HEK293 (cell line): ENCODE measurements around the gene STN1.
A peak's percentile ranks its signal among the peaks of the same experiment; 100 is the strongest.

Experiments
- ATF2 ChIP-seq: fragments of 450-650 bp; formaldehyde crosslinking; IDR thresholded peaks from 2 replicates; pipeline ENCODE4 v1.5.1; 2016; ENCODE audit warnings: missing biosample characterization, missing genetic modification characterization, low read depth
- GLIS1 ChIP-seq: fragments of 450-650 bp; formaldehyde crosslinking; IDR thresholded peaks from 2 replicates; pipeline ENCODE4 v1.5.1; 2016; ENCODE audit warnings: missing biosample characterization, missing genetic modification characterization
- HOXD13 ChIP-seq: sonication (generic); formaldehyde crosslinking; IDR thresholded peaks from 2 replicates; pipeline ENCODE4 v1.8.0; 2022; ENCODE audit warnings: missing genetic modification reagents, borderline replicate concordance
- KLF16 ChIP-seq: fragments of 450-650 bp; formaldehyde crosslinking; IDR thresholded peaks from 2 replicates; pipeline ENCODE4 v1.5.1; 2017; ENCODE audit warnings: missing biosample characterization, missing genetic modification characterization
- KLF7 ChIP-seq: fragments of 450-650 bp; formaldehyde crosslinking; IDR thresholded peaks from 2 replicates; pipeline ENCODE4 v1.5.1; 2016; ENCODE audit warnings: missing biosample characterization, missing genetic modification characterization, borderline replicate concordance
- KLF9 ChIP-seq: fragments of 450-650 bp; formaldehyde crosslinking; IDR thresholded peaks from 2 replicates; pipeline ENCODE4 v1.5.1; 2016; ENCODE audit warnings: missing biosample characterization, missing genetic modification characterization, low read depth
- OVOL3 ChIP-seq: fragments of 450-650 bp; formaldehyde crosslinking; IDR thresholded peaks from 2 replicates; pipeline ENCODE4 v1.5.1; 2016; ENCODE audit warnings: missing biosample characterization, missing genetic modification characterization
- PRDM6 ChIP-seq: fragments of 450-650 bp; formaldehyde crosslinking; IDR thresholded peaks from 2 replicates; pipeline ENCODE4 v1.5.1; 2017; ENCODE audit warnings: missing biosample characterization, missing genetic modification characterization
- SALL2 ChIP-seq: fragments of 450-650 bp; formaldehyde crosslinking; IDR thresholded peaks from 2 replicates; pipeline ENCODE4 v1.5.0; 2017; ENCODE audit warnings: missing biosample characterization, mild to moderate bottlenecking, missing genetic modification characterization, borderline replicate concordance
- SP3 ChIP-seq: fragments of 450-650 bp; formaldehyde crosslinking; IDR thresholded peaks from 2 replicates; pipeline ENCODE4 v1.5.1; 2016; ENCODE audit warnings: missing biosample characterization, missing genetic modification characterization
- YY2 ChIP-seq: fragments of 450-650 bp; formaldehyde crosslinking; IDR thresholded peaks from 2 replicates; pipeline ENCODE4 v1.5.1; 2016; ENCODE audit warnings: missing biosample characterization, missing genetic modification characterization
- ZFP41 ChIP-seq: fragments of 450-650 bp; formaldehyde crosslinking; IDR thresholded peaks from 2 replicates; pipeline ENCODE4 v1.5.1; 2016; ENCODE audit warnings: missing biosample characterization, missing genetic modification characterization, borderline replicate concordance
- ZNF114 ChIP-seq: fragments of 450-650 bp; formaldehyde crosslinking; IDR thresholded peaks from 2 replicates; pipeline ENCODE4 v1.5.0; 2017; ENCODE audit warnings: missing biosample characterization, missing genetic modification characterization
- ZNF121 ChIP-seq: fragments of 450-650 bp; formaldehyde crosslinking; IDR thresholded peaks from 2 replicates; pipeline ENCODE4 v1.5.1; 2016; ENCODE audit warnings: missing biosample characterization, missing genetic modification characterization
- ZNF157 ChIP-seq: fragments of 450-650 bp; formaldehyde crosslinking; IDR thresholded peaks from 2 replicates; pipeline ENCODE4 v1.5.1; 2016; ENCODE audit warnings: missing biosample characterization, missing genetic modification characterization
- ZNF175 ChIP-seq: fragments of 450-650 bp; formaldehyde crosslinking; IDR thresholded peaks from 2 replicates; pipeline ENCODE4 v1.5.1; 2016; ENCODE audit warnings: missing biosample characterization, missing genetic modification characterization
- ZNF18 ChIP-seq: fragments of 450-650 bp; formaldehyde crosslinking; IDR thresholded peaks from 2 replicates; pipeline ENCODE4 v1.5.1; 2016; ENCODE audit warnings: missing biosample characterization, missing genetic modification characterization
- ZNF2 ChIP-seq: fragments of 450-650 bp; formaldehyde crosslinking; IDR thresholded peaks from 2 replicates; pipeline ENCODE4 v1.5.1; 2016; ENCODE audit warnings: missing biosample characterization, missing genetic modification characterization
- ZNF239 ChIP-seq: fragments of 450-650 bp; formaldehyde crosslinking; IDR thresholded peaks from 2 replicates; pipeline ENCODE4 v1.5.1; 2016; ENCODE audit warnings: missing biosample characterization, missing genetic modification characterization
- ZNF266 ChIP-seq: fragments of 450-650 bp; formaldehyde crosslinking; IDR thresholded peaks from 2 replicates; pipeline ENCODE4 v1.5.1; 2016; ENCODE audit warnings: missing biosample characterization, missing genetic modification characterization, low read depth
- ZNF473 ChIP-seq: fragments of 450-650 bp; formaldehyde crosslinking; IDR thresholded peaks from 2 replicates; pipeline ENCODE4 v1.5.1; 2017; ENCODE audit warnings: missing biosample characterization, missing genetic modification characterization
- ZNF530 ChIP-seq: fragments of 450-650 bp; formaldehyde crosslinking; IDR thresholded peaks from 2 replicates; pipeline ENCODE4 v1.5.1; 2016; ENCODE audit warnings: low read depth, missing biosample characterization, missing genetic modification characterization
- ZNF585B ChIP-seq: fragments of 450-650 bp; formaldehyde crosslinking; IDR thresholded peaks from 2 replicates; pipeline ENCODE4 v1.5.1; 2016; ENCODE audit warnings: missing biosample characterization, missing genetic modification characterization
- ZNF621 ChIP-seq: fragments of 450-650 bp; formaldehyde crosslinking; IDR thresholded peaks from 2 replicates; pipeline ENCODE4 v1.5.1; 2017; ENCODE audit warnings: missing biosample characterization, missing genetic modification characterization
- ZNF623 ChIP-seq: fragments of 450-650 bp; formaldehyde crosslinking; IDR thresholded peaks from 2 replicates; pipeline ENCODE4 v1.5.1; 2016; ENCODE audit warnings: missing biosample characterization, missing genetic modification characterization
- ZNF664 ChIP-seq: fragments of 450-650 bp; formaldehyde crosslinking; IDR thresholded peaks from 2 replicates; pipeline ENCODE4 v1.5.1; 2016; ENCODE audit warnings: missing biosample characterization, missing genetic modification characterization
- ZNF677 ChIP-seq: fragments of 450-650 bp; IDR thresholded peaks from 2 replicates; pipeline ENCODE4 v1.5.0; 2018; ENCODE audit warnings: missing biosample characterization, mild to moderate bottlenecking, missing genetic modification characterization, moderate library complexity
- ZNF837 ChIP-seq: fragments of 450-650 bp; formaldehyde crosslinking; IDR thresholded peaks from 2 replicates; pipeline ENCODE4 v1.5.1; 2016; ENCODE audit warnings: missing biosample characterization, missing genetic modification characterization
- TF ChIP-seq, protein P1 (sequence below): fragments of 450-650 bp; formaldehyde crosslinking; IDR thresholded peaks from 2 replicates; pipeline ENCODE4; 2016; ENCODE audit warnings: missing biosample characterization, missing genetic modification characterization
- TF ChIP-seq, protein P2 (sequence below): fragments of 450-650 bp; formaldehyde crosslinking; IDR thresholded peaks from 2 replicates; pipeline ENCODE4 v1.5.1; 2016; ENCODE audit warnings: missing biosample characterization, missing genetic modification characterization

The STN1 gene

GRCh38 chr10:103918053-103918846, at the start of gene STN1 (continued):
- TF ChIP-seq SALL2 (tag by site-specific recombination) = no peak
- no peak for TF ChIP-seq ATF2 (tag by site-specific recombination)
- TF ChIP-seq, protein P1, sequence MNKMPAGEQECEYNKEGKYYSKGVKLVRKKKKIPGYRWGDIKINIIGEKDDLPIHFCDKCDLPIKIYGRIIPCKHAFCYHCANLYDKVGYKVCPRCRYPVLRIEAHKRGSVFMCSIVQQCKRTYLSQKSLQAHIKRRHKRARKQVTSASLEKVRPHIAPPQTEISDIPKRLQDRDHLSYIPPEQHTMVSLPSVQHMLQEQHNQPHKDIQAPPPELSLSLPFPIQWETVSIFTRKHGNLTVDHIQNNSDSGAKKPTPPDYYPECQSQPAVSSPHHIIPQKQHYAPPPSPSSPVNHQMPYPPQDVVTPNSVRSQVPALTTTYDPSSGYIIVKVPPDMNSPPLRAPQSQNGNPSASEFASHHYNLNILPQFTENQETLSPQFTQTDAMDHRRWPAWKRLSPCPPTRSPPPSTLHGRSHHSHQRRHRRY (tag by site-specific recombination) = no peak
- no peak for TF ChIP-seq ZNF114 (tag by site-specific recombination)
- no peak for TF ChIP-seq ZNF266 (tag by site-specific recombination)
- no peak for TF ChIP-seq OVOL3 (tag by site-specific recombination)
- TF ChIP-seq, protein P2, sequence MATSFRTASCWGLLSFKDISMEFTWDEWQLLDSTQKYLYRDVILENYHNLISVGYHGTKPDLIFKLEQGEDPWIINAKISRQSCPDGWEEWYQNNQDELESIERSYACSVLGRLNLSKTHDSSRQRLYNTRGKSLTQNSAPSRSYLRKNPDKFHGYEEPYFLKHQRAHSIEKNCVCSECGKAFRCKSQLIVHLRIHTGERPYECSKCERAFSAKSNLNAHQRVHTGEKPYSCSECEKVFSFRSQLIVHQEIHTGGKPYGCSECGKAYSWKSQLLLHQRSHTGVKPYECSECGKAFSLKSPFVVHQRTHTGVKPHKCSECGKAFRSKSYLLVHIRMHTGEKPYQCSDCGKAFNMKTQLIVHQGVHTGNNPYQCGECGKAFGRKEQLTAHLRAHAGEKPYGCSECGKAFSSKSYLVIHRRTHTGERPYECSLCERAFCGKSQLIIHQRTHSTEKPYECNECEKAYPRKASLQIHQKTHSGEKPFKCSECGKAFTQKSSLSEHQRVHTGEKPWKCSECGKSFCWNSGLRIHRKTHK (tag by site-specific recombination) = no peak
- TF ChIP-seq ZNF473 (tag by site-specific recombination) = no peak
- peak; percentile 78 for TF ChIP-seq GLIS1 (tag by site-specific recombination)
- TF ChIP-seq ZNF157 (tag by site-specific recombination) = no peak
- no peak for TF ChIP-seq ZNF621 (tag by site-specific recombination)
- no peak for TF ChIP-seq KLF7 (tag by site-specific recombination)
- no peak for TF ChIP-seq PRDM6
- no peak for TF ChIP-seq ZNF837 (tag by site-specific recombination)
- TF ChIP-seq KLF9 (tag by site-specific recombination) = no peak
- no peak for TF ChIP-seq ZNF677 (tag by site-specific recombination)
- TF ChIP-seq ZNF175 = no peak
- TF ChIP-seq ZNF2 = peak; percentile 47; the same call in 1 of the 2 replicates
- TF ChIP-seq ZNF585B = no peak
- no peak for TF ChIP-seq ZNF18 (tag by site-specific recombination)
- TF ChIP-seq ZNF623 (tag by site-specific recombination) = no peak
- TF ChIP-seq ZFP41 (tag by site-specific recombination) = no peak
- peak; percentile 78; the same call in 1 of the 2 replicates for TF ChIP-seq ZNF664 (tag by site-specific recombination)
- peak; percentile 93 for TF ChIP-seq SP3 (tag by site-specific recombination)
- no peak; the same call in none of the 2 replicates for TF ChIP-seq KLF16 (tag by site-specific recombination)
- TF ChIP-seq HOXD13 = no peak
- TF ChIP-seq ZNF239 (tag by site-specific recombination) = no peak
- no peak for TF ChIP-seq ZNF530
- no peak for TF ChIP-seq ZNF121 (tag by site-specific recombination)
- TF ChIP-seq YY2 (tag by site-specific recombination) = no peak
